Esophagus squamous epithelium (tissue), 4 donors: Measurements from ENCODE around the gene SLC2A4RG.

Experiments
- POLR2A ChIP-seq, 4 donors: fragments of 450-650 bp; IDR thresholded peaks; one replicate each; pipeline ENCODE4 v1.6.1; 2017; ENCODE audit warnings: antibody characterized with exemption in 4 of 4, mild to moderate bottlenecking in 4 of 4, moderate library complexity in 3 of 4
- TF ChIP-seq, protein P1 (sequence below), 6 experiments: fragments of 450-650 bp in 4 of 6; fragments of 200-600 bp in 2 of 6; sonication (generic) in 2 of 6; IDR thresholded peaks; one replicate each; pipeline ENCODE4 v1.5.1; 2016 to 2019; ENCODE audit warnings: antibody characterized with exemption in 6 of 6, mild to moderate bottlenecking in 4 of 6, moderate library complexity in 4 of 6

DNA sequence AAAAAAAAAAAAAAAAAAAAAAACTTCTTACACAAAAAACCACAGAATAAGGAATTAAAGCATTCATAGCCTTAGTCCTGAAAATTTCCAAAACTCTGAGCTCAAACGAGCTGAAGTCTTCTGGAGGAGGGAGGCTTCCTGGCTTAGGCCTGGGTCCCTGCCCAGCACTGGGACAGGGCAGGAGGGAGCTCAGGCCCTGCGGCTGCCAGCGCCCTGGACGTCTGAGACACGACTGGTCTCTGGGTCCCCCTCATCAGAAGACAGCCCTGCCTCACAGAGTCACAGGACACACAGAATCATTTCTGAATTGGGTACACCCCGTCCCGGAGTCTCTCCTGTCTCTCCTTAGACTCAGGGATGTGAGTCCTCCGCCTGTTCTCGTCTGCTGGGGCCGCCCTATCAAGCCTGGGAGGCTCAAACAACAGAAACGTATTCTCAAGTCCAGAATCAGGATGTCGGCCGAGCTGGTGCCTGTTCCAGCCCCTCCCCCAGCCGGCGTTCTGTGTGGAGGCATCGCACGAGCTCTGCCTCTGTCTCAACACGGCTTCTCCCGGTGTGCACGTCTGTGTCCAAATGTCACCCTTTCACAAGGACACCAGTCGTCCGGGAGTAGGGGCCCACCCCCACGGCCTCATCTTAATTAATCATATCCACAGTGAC, 52.1 kb downstream of the SLC2A4RG start:
- TF ChIP-seq, protein P1, sequence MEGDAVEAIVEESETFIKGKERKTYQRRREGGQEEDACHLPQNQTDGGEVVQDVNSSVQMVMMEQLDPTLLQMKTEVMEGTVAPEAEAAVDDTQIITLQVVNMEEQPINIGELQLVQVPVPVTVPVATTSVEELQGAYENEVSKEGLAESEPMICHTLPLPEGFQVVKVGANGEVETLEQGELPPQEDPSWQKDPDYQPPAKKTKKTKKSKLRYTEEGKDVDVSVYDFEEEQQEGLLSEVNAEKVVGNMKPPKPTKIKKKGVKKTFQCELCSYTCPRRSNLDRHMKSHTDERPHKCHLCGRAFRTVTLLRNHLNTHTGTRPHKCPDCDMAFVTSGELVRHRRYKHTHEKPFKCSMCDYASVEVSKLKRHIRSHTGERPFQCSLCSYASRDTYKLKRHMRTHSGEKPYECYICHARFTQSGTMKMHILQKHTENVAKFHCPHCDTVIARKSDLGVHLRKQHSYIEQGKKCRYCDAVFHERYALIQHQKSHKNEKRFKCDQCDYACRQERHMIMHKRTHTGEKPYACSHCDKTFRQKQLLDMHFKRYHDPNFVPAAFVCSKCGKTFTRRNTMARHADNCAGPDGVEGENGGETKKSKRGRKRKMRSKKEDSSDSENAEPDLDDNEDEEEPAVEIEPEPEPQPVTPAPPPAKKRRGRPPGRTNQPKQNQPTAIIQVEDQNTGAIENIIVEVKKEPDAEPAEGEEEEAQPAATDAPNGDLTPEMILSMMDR (IDR thresholded peaks at IDR 0.05) = no peak
- no peak for TF ChIP-seq POLR2A (IDR thresholded peaks at IDR 0.05)
